Smooth muscle cell (in vitro differentiated cells): Measurements from ENCODE around the gene NRP1. TPM values are rescaled to one million over a fixed set of nuclear protein-coding genes. Genes with fewer than 3 reads are reported as not detected.

Source experiments
- DNase-seq: peaks from one replicate; lab custom pipeline; 2025; ENCODE audit not compliant: unreplicated experiment; lab: John Stamatoyannopoulos, UW
- H2AFZ ChIP-seq: fragments of 200-600 bp; sonication (generic); 2 replicates; pipeline ENCODE4 v1.6.0; 2016; ENCODE audit warnings: antibody characterized with exemption, low read depth, mild to moderate bottlenecking
- H3F3A ChIP-seq: fragments of 200-600 bp; sonication (generic); 2 replicates; pipeline ENCODE4 v1.6.0; 2017; ENCODE audit warnings: antibody characterized with exemption, low read depth
- H3K27ac ChIP-seq: fragments of 200-600 bp; sonication (generic); 2 replicates; pipeline ENCODE4 v1.5.1; 2016; ENCODE audit warnings: low read depth, mild to moderate bottlenecking
- H3K27me3 ChIP-seq: fragments of 200-600 bp; sonication (generic); 2 replicates; pipeline ENCODE4 v1.6.1; 2016; ENCODE audit warnings: low read depth, mild to moderate bottlenecking
- H3K36me3 ChIP-seq: fragments of 200-600 bp; sonication (generic); 2 replicates; pipeline ENCODE4 v1.5.1; 2016; ENCODE audit warnings: low read depth
- H3K4me1 ChIP-seq: fragments of 200-600 bp; sonication (generic); 2 replicates; pipeline ENCODE4 v1.5.1; 2016; ENCODE audit warnings: low read depth
- H3K4me2 ChIP-seq: fragments of 200-600 bp; sonication (generic); 2 replicates; pipeline ENCODE4 v1.6.0; 2016; ENCODE audit warnings: mild to moderate bottlenecking
- H3K4me3 ChIP-seq: fragments of 200-600 bp; sonication (generic); 2 replicates; pipeline ENCODE4 v1.5.1; 2016; ENCODE audit warnings: mild to moderate bottlenecking
- H3K79me2 ChIP-seq: fragments of 200-600 bp; sonication (generic); 2 replicates; pipeline ENCODE4 v1.6.0; 2016; ENCODE audit warnings: low read depth, mild to moderate bottlenecking
- H3K9ac ChIP-seq: fragments of 200-600 bp; sonication (generic); 2 replicates; pipeline ENCODE4 v1.6.0; 2016; ENCODE audit warnings: low read depth
- H3K9me3 ChIP-seq: fragments of 200-600 bp; sonication (generic); replicated peaks from 2 replicates; pipeline ENCODE4 v1.5.1; 2016; ENCODE audit warnings: low read depth
- H4K20me1 ChIP-seq: fragments of 200-600 bp; sonication (generic); 2 replicates; pipeline ENCODE4 v1.6.0; 2016; ENCODE audit warnings: low read depth
- CTCF ChIP-seq: fragments of 200-600 bp; sonication (generic); IDR thresholded peaks from 2 replicates; pipeline ENCODE4 v1.5.1; 2017; ENCODE audit warnings: borderline replicate concordance, mild to moderate bottlenecking, antibody characterized with exemption; ENCODE audit not compliant: insufficient read depth, poor library complexity, severe bottlenecking
- WGBS: methylation state at CpG from one replicate; pipeline ENCODE4 v1.1.7; 2016; ENCODE audit warnings: low lambda C conversion rate; 5-methylcytosine and 5-hydroxymethylcytosine counted together
- polyA plus RNA-seq: library from polyadenylated mRNA; unstranded; fragments of >200 nt; fragmentation: Nextera tagmentation; extraction: Ambion mirVana; gene quantifications from 2 replicates; pipeline ENCODE4 v1.2.1, GENCODE V29; 2016
- total RNA-seq: library from RNA; depleted of rRNA; stranded (reverse); fragments of >200 nt; gene quantifications from 2 replicates; pipeline ENCODE4 v1.2.3, GENCODE V29; 2014

Gene NRP1
- total and polyA plus RNA-seq, 2 experiments from 2014 or later, result 74.8 to 80.4 TPM

DNA sequence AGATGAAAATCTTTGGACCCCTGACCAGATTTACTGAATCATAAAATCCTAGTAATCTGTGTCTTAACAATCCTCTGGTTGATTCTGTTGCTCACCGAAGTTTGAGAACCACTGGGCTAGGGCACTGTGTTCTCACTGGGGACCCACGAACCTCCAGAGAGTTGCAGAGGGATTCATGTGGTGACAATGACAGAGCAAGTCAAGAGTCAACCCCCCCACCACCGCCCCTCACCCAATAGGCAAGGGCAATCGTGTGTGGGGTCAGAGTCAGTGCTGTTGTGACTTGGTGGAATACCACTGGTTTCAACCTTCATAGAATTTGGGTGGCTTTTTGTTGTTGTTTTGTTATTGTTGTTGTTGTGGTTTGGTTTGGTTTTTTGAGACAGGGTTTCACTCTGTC lies 23.5 kb upstream of the NRP1 start:
- no peak overlapping the region for H3K4me3 ChIP-seq
- no peaks in the 10 kb centered on the region for H3K79me2 ChIP-seq
- no peaks in the 10 kb centered on the region for H3F3A ChIP-seq
- no peaks in the 10 kb centered on the region for H3K9me3 ChIP-seq
- no peak for TF ChIP-seq CTCF
- H3K4me2 ChIP-seq, result no peak overlapping the region
- H3K27me3 ChIP-seq, result no peaks in the 10 kb centered on the region
- H3K36me3 ChIP-seq, result no peaks in the 10 kb centered on the region
- WGBS, result 82% methylated on average over 4 of the region's 4 CpGs
- no peaks in the 10 kb centered on the region for H4K20me1 ChIP-seq
- no peak overlapping the region for H3K9ac ChIP-seq
- DNase-seq, result no peak
- no peaks in the 10 kb centered on the region for H3K4me1 ChIP-seq
- no peak overlapping the region for H3K27ac ChIP-seq
- no peak overlapping the region for H2AFZ ChIP-seq

DNA sequence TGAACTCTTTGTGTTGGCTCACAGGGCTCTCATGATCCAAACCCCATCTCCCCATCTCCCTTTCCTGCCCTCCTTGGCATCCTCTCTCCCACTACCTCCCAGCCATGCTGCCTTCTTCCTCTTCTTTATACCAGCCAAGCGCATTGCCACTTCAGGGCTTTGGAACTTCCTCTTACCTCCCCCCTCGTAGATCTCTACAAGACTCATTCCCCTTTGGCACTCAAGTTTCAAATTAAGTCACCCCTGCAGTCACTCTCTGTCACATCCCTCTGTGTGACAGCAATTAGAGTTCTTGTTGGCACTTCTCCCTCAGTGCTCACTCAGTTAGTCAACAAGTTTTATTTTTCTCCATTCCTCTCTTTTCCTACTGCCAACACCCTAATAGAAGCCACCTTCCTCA lies 20.8 kb upstream of the NRP1 start:
- H4K20me1 ChIP-seq, result no peaks in the 10 kb centered on the region
- H2AFZ ChIP-seq, result no peak overlapping the region
- H3K27me3 ChIP-seq, result no peaks in the 10 kb centered on the region
- H3K4me3 ChIP-seq, result no peak overlapping the region
- H3K9ac ChIP-seq, result no peak overlapping the region
- no peak overlapping the region for H3K4me2 ChIP-seq
- no peaks in the 10 kb centered on the region for H3K9me3 ChIP-seq
- H3K4me1 ChIP-seq, result no peaks in the 10 kb centered on the region
- TF ChIP-seq CTCF, result no peak
- H3F3A ChIP-seq, result no peaks in the 10 kb centered on the region
- no peaks in the 10 kb centered on the region for H3K36me3 ChIP-seq
- H3K27ac ChIP-seq, result no peak overlapping the region
- 54% methylated on average over 2 of the region's 2 CpGs for WGBS
- no peak for DNase-seq
- no peaks in the 10 kb centered on the region for H3K79me2 ChIP-seq

DNA sequence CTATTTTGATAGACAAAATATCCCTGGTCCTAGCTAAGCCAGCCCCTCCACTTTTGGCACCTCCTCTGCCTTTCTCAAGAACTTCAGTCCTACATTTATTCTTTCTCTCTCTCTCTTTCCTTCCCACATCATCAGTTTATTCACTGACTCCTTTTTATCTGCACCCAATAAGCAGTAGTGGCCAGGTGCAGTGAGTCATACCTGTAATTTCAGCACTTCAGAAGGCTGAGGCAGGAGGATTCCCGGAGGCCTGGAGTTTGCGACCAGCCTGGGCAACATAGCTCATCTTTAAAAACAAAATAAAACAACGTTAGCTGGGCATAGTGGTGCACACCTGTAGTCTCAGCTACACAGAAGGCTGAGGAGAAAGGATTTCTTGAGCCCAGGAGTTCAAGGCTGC lies 19.4 kb upstream of the NRP1 start:
- Histone ChIP-seq H3K4me2 (no peak overlapping the region), H2AFZ (no peak overlapping the region), H3K4me1 (no peaks in the 10 kb centered on the region), H3K9ac (no peak overlapping the region), H3F3A (no peaks in the 10 kb centered on the region), H4K20me1 (no peaks in the 10 kb centered on the region), H3K36me3 (no peaks in the 10 kb centered on the region), H3K79me2 (no peaks in the 10 kb centered on the region), H3K4me3 (no peak overlapping the region), H3K9me3 (no peaks in the 10 kb centered on the region), H3K27ac (no peak overlapping the region), H3K27me3 (no peaks in the 10 kb centered on the region)
- WGBS, result 54% methylated on average over 3 of the region's 3 CpGs
- DNase-seq, result no peak
- TF ChIP-seq CTCF, result no peak

DNA sequence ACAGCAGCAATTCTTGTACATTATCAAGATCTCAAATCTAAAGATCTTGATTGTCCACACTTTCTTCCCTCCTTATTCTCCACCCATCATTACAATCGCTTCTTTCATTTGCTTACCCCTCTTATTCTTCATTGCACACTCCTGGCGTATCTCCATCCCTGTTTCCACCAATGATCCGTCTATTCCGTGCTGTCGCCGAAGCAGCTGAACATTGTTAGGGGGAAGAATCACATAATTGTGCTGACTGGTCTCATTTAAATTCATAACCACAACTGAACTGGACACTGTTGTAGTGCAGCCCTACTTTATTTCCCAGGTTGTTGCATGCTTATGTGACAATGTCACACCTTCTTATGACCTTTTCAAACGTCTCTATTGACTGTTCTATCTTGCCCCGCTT lies 18.9 kb upstream of the NRP1 start:
- WGBS, result 89% methylated on average over 8 of the region's 8 CpGs
- H3F3A ChIP-seq, result no peaks in the 10 kb centered on the region
- no peaks in the 10 kb centered on the region for H3K9me3 ChIP-seq
- no peak overlapping the region for H3K4me3 ChIP-seq
- H3K4me2 ChIP-seq, result no peak overlapping the region
- no peak overlapping the region for H2AFZ ChIP-seq
- no peak overlapping the region for H3K27ac ChIP-seq
- no peaks in the 10 kb centered on the region for H4K20me1 ChIP-seq
- H3K27me3 ChIP-seq, result no peaks in the 10 kb centered on the region
- no peak for TF ChIP-seq CTCF
- H3K9ac ChIP-seq, result no peak overlapping the region
- no peaks in the 10 kb centered on the region for H3K4me1 ChIP-seq
- DNase-seq, result no peak
- no peaks in the 10 kb centered on the region for H3K36me3 ChIP-seq
- H3K79me2 ChIP-seq, result no peaks in the 10 kb centered on the region
